Large intestine (tissue), 3 donors: ENCODE results near the gene ERI2. TPM values are rescaled to one million over a fixed set of nuclear protein-coding genes. Genes with fewer than 3 reads are reported as not detected.
"Not testable (repeated sequence)": the region's sequence is repeated elsewhere in the genome, so short reads cannot be mapped to it uniquely, and the experiment has no call there.

ENCODE experiments used
- DNase-seq, 2 donors: peaks; one replicate each; pipeline versions ENCODE4 v3.0.0 to v3.0.0-alpha.2; 2013
- H3K27ac ChIP-seq: one replicate; pipeline ENCODE4 v1.5.1; 2013; ENCODE audit warnings: low read length
- H3K27me3 ChIP-seq: 2 replicates; pipeline ENCODE4 v1.6.1; 2013; ENCODE audit warnings: low read length; ENCODE audit not compliant: control insufficient read depth, insufficient read depth
- H3K36me3 ChIP-seq: 2 replicates; pipeline ENCODE4 v1.6.1; 2013; ENCODE audit warnings: low read length; ENCODE audit not compliant: control insufficient read depth, insufficient read depth
- H3K4me1 ChIP-seq: one replicate; pipeline ENCODE4 v1.6.1; 2013; ENCODE audit warnings: low read length; ENCODE audit not compliant: control insufficient read depth, insufficient read depth
- H3K4me3 ChIP-seq: one replicate; pipeline ENCODE4 v1.5.1; 2013; ENCODE audit warnings: low read length
- H3K9me3 ChIP-seq: one replicate; pipeline ENCODE4 v1.6.1; 2013; ENCODE audit warnings: mild to moderate bottlenecking, low read depth, low read length, moderate library complexity; ENCODE audit not compliant: control insufficient read depth
- WGBS: methylation state at CpG from one replicate; pipeline ENCODE4 v1.1.5; 2013; ENCODE audit warnings: low lambda C conversion rate; ENCODE audit not compliant: insufficient coverage; 5-methylcytosine and 5-hydroxymethylcytosine counted together
- polyA plus RNA-seq: library from polyadenylated mRNA; unstranded; fragments of 120-200 nt; gene quantifications from one replicate; pipeline ENCODE4 v1.2.1, GENCODE V29; 2013

The ERI2 gene
- polyA plus RNA-seq, 1 donor: 35.8 TPM

- Histone ChIP-seq H3K27ac (no peak overlapping the region), H3K4me3 (no peak overlapping the region), H3K36me3 (peaks cover 6% of the 10 kb centered on the region), H3K9me3 (no peaks in the 10 kb centered on the region), H3K4me1 (peaks cover 8% of the 10 kb centered on the region), H3K27me3 (no peaks in the 10 kb centered on the region)
- WGBS: 91% methylated on average over 3 of the region's 4 CpGs
- DNase-seq: no peak
Measured at GRCh38 chr16:20821682-20822081, 15.4 kb upstream of the ERI2 start.

DNA sequence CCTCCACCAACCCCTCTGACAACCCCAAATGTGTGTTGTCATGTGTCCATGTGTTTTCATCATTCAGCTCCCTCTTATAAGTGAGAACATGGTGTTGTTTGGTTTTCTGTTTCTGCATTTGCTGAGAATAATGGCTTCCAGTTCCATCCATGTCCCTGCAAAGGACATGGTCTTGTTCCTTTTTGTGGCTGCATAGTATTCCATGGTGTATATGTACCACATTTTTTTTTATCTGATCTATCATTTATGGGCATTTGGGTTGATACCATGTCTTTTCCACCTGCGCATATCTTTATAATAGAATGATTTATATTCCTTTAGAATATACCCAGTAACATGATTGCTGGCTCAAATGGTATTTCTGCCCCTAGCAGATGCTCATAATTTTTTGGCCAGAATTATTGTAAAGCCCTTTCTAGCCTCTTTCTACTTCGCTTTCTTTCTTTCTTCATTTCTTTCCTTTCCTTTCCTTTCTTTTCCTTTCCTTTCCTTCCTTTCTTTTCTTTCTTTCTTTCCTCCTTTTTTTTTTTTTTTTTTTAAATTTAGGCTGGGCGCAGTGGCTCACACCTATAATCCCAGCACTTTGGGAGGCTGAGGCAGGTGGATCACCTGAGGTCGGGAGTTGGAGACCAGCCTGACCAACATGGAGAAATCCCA, 12.8 kb upstream of the ERI2 start:
- WGBS: 94% methylated on average over 2 of the region's 4 CpGs
- no peaks in the 10 kb centered on the region for H3K9me3 ChIP-seq

DNA sequence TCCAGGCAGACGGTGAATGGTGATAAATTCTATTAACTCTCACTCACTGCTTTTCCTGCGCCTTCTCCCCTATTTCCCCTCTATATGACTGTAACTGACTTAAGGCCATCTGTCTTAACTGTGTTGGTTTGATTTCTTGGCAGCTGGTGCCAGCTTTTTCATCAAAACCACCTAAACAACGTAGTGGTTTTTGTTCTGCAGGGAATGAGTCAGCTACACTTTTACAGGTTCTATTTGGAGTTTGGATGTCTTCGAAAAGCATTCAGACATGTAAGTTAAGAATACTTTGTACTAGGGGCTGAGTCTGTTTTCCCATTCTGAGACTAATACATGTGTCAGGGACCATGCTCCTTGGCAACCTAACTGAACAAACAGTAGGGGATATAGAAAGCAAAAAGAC, 8.5 kb upstream of the ERI2 start:
- no peak for DNase-seq
- H3K9me3 ChIP-seq: no peaks in the 10 kb centered on the region
- no peaks in the 10 kb centered on the region for H3K27me3 ChIP-seq
- no peak overlapping the region for H3K4me3 ChIP-seq
- WGBS: 95% methylated on average over 2 of the region's 4 CpGs
- peaks cover 16% of the 10 kb centered on the region for H3K36me3 ChIP-seq
- H3K4me1 ChIP-seq: no peaks in the 10 kb centered on the region
- H3K27ac ChIP-seq: no peak overlapping the region

More for the DNA sequence above, 12.8 kb upstream of the ERI2 start:
- peaks cover 19% of the 10 kb centered on the region for H3K36me3 ChIP-seq
- H3K4me1 ChIP-seq: no peaks in the 10 kb centered on the region
- no peaks in the 10 kb centered on the region for H3K27me3 ChIP-seq
- DNase-seq: no peak
- no peak overlapping the region for H3K4me3 ChIP-seq
- H3K27ac ChIP-seq: no peak overlapping the region

GRCh38 chr16:20812510-20812909, 6.2 kb upstream of the ERI2 start:
- no peaks in the 10 kb centered on the region for H3K9me3 ChIP-seq
- no peaks in the 10 kb centered on the region for H3K4me1 ChIP-seq
- H3K27me3 ChIP-seq: no peaks in the 10 kb centered on the region
- H3K36me3 ChIP-seq: peaks cover 15% of the 10 kb centered on the region
- WGBS: 100% methylated on average over 1 of the region's 2 CpGs
- no peak for DNase-seq
- no peak overlapping the region for H3K4me3 ChIP-seq
- no peak overlapping the region for H3K27ac ChIP-seq

DNA sequence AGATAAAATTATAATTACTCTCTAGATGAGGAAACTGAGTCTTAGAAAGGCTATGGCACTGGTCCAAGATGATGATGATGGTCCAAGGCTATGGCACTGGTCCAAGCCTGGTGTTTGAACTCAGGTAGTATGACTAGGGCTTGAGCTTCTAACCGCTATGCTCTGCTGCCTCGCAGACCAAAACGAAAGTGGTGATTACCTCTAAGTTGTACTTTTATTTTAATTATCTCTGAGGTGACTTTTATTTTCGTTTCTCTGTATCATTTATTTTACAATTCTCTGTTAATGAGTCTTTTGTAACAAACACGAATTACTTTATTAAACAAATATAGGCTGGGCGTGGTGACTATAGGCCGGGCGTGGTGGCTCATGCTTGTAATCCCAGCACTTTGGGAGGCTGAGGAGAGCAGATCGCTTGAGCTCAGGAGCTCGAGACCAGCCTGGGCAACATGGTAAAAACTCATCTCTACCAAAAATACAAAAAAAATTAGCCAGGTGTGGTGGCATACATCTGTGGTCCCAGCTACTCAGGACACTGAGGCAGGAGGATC, 5.7 kb upstream of the ERI2 start:
- H3K9me3 ChIP-seq: no peaks in the 10 kb centered on the region
- no peak overlapping the region for H3K27ac ChIP-seq
- H3K4me3 ChIP-seq: no peak overlapping the region
- 80% methylated on average over 3 of the region's 10 CpGs for WGBS
- peaks cover 13% of the 10 kb centered on the region for H3K36me3 ChIP-seq
- H3K4me1 ChIP-seq: no peaks in the 10 kb centered on the region
- DNase-seq: no peak
- H3K27me3 ChIP-seq: no peaks in the 10 kb centered on the region

DNA sequence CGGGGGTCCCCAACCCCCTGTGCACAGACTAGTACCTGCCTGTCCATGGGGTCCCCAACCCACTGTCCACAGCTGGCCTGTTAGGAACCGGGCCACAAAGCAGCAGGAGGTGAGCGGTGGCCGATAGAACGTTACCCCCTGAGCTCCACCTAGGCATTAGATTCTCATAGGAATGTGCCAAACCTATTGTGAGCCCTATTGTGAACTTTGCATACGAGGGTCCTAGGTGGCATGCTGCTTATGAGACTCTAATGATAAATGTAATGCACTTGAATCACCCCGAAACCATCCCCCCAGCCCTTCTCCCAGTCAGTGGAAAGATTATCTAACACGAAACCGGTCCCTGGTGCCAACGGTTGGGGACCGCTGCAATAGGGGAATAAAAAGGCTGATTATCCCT, 1.6 kb upstream of the ERI2 start:
- H3K27ac ChIP-seq: no peak overlapping the region
- H3K27me3 ChIP-seq: no peaks in the 10 kb centered on the region
- no peaks in the 10 kb centered on the region for H3K4me1 ChIP-seq
- no peaks in the 10 kb centered on the region for H3K36me3 ChIP-seq
- no peak overlapping the region for H3K4me3 ChIP-seq
- DNase-seq: no peak
- WGBS: 100% methylated on average over 3 of the region's 11 CpGs
- no peaks in the 10 kb centered on the region for H3K9me3 ChIP-seq

DNA sequence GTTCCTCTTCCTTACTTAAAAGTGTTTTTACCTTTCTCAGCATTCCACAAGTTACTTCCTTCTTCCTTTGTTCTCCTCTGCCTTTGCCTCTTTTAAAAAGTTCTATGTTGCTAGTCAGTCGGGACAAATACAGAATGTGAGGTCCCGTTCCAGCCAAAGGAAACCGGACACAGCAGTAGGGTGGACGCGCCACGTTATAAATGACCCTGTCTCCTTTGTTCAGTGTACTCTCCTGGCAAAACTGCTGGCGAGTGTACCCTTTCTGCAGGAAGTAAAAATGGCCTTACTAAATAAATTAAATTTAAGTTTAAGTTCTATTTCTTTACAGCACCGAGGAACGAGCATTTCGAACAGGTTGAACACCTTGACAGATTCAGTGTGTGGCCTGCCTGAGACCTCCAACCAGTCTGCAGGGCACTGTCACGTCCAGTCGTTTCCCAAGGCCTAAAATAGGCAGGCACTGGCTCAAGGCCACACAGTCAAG, 546 bp downstream of the ERI2 start:
- not testable (repeated sequence) for H3K36me3 ChIP-seq, H3K27me3 ChIP-seq, H3K9me3 ChIP-seq, DNase-seq, H3K4me1 ChIP-seq
- Histone ChIP-seq H3K27ac (peak overlapping the region; percentile 86), H3K4me3 (peak overlapping the region; percentile 90)
- no CpG with 5 or more reads among the region's 12 CpGs for WGBS

GRCh38 chr16:20803561-20804214, 2.6 kb downstream of the ERI2 start:
- Histone ChIP-seq H3K27me3 (no peaks in the 10 kb centered on the region), H3K9me3 (no peaks in the 10 kb centered on the region), H3K4me1 (no peaks in the 10 kb centered on the region), H3K36me3 (peaks cover 8% of the 10 kb centered on the region), H3K27ac (no peak overlapping the region), H3K4me3 (no peak overlapping the region)
- no peak for DNase-seq
- 60% methylated on average over 1 of the region's 7 CpGs for WGBS

GRCh38 chr16:20803192-20803560, 3.1 kb downstream of the ERI2 start:
- WGBS: no CpG with 5 or more reads among the region's 2 CpGs
- no peaks in the 10 kb centered on the region for H3K4me1 ChIP-seq

DNA sequence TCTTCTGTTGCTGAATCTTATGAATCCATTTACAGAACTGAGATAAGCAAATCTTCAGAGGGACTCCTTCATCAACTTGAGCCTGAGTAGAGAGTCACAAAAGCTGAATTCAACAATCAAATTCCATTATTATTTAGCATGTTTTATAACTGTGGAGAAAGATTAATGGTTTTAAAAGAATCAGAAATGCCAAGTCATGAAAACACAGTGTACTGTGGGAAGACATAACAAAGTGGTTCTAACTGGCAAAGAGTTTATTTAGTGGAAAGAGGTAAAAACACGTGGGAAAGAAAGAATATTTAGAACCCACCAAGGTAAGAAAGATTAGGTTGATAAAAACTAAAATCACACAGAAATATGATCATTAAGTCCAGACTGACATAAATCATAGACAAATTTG, 5.0 kb downstream of the ERI2 start:
- no peak overlapping the region for H3K4me3 ChIP-seq
- H3K36me3 ChIP-seq: peaks cover 18% of the 10 kb centered on the region
- no peak for DNase-seq
- no peaks in the 10 kb centered on the region for H3K9me3 ChIP-seq
- no peak overlapping the region for H3K27ac ChIP-seq
- H3K27me3 ChIP-seq: no peaks in the 10 kb centered on the region
- no peaks in the 10 kb centered on the region for H3K4me1 ChIP-seq
- 100% methylated on average over 1 of the region's 1 CpG for WGBS

More at GRCh38 chr16:20803192-20803560, 3.1 kb downstream of the ERI2 start:
- Histone ChIP-seq H3K36me3 (peaks cover 12% of the 10 kb centered on the region), H3K4me3 (no peak overlapping the region), H3K27me3 (no peaks in the 10 kb centered on the region), H3K9me3 (no peaks in the 10 kb centered on the region), H3K27ac (no peak overlapping the region)
- no peak for DNase-seq
